Testis (tissue), 3 donors: ENCODE data around the gene VWF. TPM values are rescaled to one million over a fixed set of nuclear protein-coding genes. Genes with fewer than 3 reads are reported as not detected.

Source experiments
- DNase-seq: peaks from one replicate; pipeline ENCODE4 v3.0.0-alpha.2; 2019
- H3K27ac ChIP-seq, 2 donors: fragments of 200-600 bp; sonication (generic); one replicate each; pipeline ENCODE4 v1.5.1; 2019
- H3K27me3 ChIP-seq: fragments of 200-600 bp; sonication (generic); one replicate; pipeline ENCODE4 v1.5.1; 2019
- H3K36me3 ChIP-seq: fragments of 200-600 bp; sonication (generic); one replicate; pipeline ENCODE4 v1.5.1; 2017; ENCODE audit warnings: low read depth; ENCODE audit errors: missing control alignments
- H3K4me1 ChIP-seq: fragments of 200-600 bp; sonication (generic); one replicate; pipeline ENCODE4 v1.5.1; 2019
- H3K4me3 ChIP-seq, 2 donors: fragments of 200-600 bp; sonication (generic); one replicate each; pipeline ENCODE4 v1.5.1; 2017 to 2019
- H3K9me3 ChIP-seq: fragments of 200-600 bp; sonication (generic); one replicate; pipeline ENCODE4 v1.5.1; 2017
- POLR2A ChIP-seq: fragments of 450-650 bp; IDR thresholded peaks from one replicate; pipeline ENCODE4 v1.6.1; 2017; ENCODE audit warnings: antibody characterized with exemption, mild to moderate bottlenecking, moderate library complexity
- WGBS, 2 donors: methylation state at CpG; one replicate each; pipeline ENCODE4 v1.1.5; 2018; 5-methylcytosine and 5-hydroxymethylcytosine counted together
- intact Hi-C: fragments of 100-400 bp; cut with DNase I; formaldehyde crosslinking; loops from one replicate; pipeline ENCODE4 v1.15.1; 2023; ENCODE audit warnings: low total_unique reads
- polyA plus RNA-seq: library from polyadenylated mRNA; stranded (reverse); fragments of 350-450 nt; fragmentation: Illumina TruSeq; extraction: RNeasy Lipid Tissue Mini Kit (QIAGEN cat#74804); gene quantifications from one replicate; pipeline ENCODE4 v1.2.3, GENCODE V29; 2014; ENCODE audit warnings: low read depth, low replicate concordance; ENCODE audit not compliant: insufficient read depth
- total RNA-seq, 2 donors: library from RNA; depleted of rRNA; stranded (reverse); fragments of >200 nt; gene quantifications; one replicate each; pipeline ENCODE4 v1.2.3, GENCODE V29; 2016
- TF ChIP-seq, protein P1 (sequence below), 3 experiments: fragments of 450-650 bp in 2 of 3; fragments of 200-600 bp in 1 of 3; sonication (generic) in 1 of 3; IDR thresholded peaks; one replicate each; pipeline ENCODE4 v1.5.1; 2016 to 2019; ENCODE audit warnings: antibody characterized with exemption in 3 of 3, mild to moderate bottlenecking in 2 of 3, moderate library complexity in 1 of 3

The VWF gene
- total and polyA plus RNA-seq, 3 donors from 2014 or later: 68.3 to 86.2 (median 83.7) TPM

DNA sequence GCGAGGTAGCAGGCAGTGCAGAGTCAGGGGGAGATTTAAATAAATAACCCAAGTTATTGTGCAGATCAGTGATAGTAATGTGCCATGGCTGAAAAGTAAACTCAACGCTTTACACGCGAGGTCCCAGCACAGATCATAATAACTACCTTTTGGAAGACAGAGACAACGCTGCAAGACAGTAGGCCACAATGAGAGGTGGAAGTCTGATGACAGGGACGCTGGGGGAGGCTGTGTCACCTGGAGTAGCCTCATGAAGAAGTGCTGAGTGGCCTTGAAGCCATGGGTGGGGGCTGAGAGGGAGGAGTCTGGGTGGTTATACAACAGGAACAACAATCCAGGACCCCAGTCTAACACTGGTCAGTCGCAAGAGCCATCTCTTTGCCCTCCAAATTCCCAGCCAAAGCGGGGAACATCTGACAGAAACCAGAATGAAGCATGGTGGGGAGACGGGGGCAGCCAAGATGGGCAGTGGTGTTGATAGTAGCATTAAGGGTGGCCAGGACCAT, 207.6 kb downstream of the VWF start:
- TF ChIP-seq, protein P1, sequence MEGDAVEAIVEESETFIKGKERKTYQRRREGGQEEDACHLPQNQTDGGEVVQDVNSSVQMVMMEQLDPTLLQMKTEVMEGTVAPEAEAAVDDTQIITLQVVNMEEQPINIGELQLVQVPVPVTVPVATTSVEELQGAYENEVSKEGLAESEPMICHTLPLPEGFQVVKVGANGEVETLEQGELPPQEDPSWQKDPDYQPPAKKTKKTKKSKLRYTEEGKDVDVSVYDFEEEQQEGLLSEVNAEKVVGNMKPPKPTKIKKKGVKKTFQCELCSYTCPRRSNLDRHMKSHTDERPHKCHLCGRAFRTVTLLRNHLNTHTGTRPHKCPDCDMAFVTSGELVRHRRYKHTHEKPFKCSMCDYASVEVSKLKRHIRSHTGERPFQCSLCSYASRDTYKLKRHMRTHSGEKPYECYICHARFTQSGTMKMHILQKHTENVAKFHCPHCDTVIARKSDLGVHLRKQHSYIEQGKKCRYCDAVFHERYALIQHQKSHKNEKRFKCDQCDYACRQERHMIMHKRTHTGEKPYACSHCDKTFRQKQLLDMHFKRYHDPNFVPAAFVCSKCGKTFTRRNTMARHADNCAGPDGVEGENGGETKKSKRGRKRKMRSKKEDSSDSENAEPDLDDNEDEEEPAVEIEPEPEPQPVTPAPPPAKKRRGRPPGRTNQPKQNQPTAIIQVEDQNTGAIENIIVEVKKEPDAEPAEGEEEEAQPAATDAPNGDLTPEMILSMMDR (IDR thresholded peaks at IDR 0.05): no peak
- TF ChIP-seq POLR2A: no peak
- Histone ChIP-seq H3K4me3 (no peak overlapping the region), H3K27ac (no peak overlapping the region), H3K9me3 (no peaks in the 10 kb centered on the region), H3K27me3 (no peaks in the 10 kb centered on the region), H3K36me3 (no peaks in the 10 kb centered on the region), H3K4me1 (no peaks in the 10 kb centered on the region)
- no peak for DNase-seq
- WGBS, 2 donors: 78 to 85% methylated on average over 9 of the region's 9 CpGs
- intact Hi-C loops: no loop called here

DNA sequence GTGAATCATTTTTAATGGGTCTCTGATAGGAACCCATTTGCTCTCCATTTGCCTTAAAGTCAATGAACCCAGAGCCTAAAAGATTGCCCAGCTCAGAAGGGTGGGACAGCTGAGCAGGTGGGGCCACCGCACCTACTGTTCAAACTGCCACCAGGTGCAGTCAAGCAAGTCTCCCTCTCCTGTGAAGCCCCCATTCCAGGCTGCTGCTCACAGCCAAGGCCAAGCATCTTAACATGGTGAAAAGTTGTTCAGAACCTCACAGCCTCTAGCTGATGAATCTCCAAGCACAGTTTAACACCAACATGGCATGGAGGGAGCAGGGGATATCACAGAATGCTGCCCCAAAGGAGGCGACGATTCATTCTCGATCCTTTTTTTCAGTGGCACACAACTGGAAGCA, 209.0 kb downstream of the VWF start:
- Histone ChIP-seq H3K36me3 (no peaks in the 10 kb centered on the region), H3K27ac (no peak overlapping the region), H3K9me3 (no peaks in the 10 kb centered on the region), H3K27me3 (no peaks in the 10 kb centered on the region), H3K4me1 (no peaks in the 10 kb centered on the region), H3K4me3 (no peak overlapping the region)
- WGBS, 2 donors: 94 to 100% methylated on average over 4 of the region's 4 CpGs
- intact Hi-C loops: no loop called here
- no peak for DNase-seq
- TF ChIP-seq POLR2A: no peak
- TF ChIP-seq, protein P1 (IDR thresholded peaks at IDR 0.05): no peak

DNA sequence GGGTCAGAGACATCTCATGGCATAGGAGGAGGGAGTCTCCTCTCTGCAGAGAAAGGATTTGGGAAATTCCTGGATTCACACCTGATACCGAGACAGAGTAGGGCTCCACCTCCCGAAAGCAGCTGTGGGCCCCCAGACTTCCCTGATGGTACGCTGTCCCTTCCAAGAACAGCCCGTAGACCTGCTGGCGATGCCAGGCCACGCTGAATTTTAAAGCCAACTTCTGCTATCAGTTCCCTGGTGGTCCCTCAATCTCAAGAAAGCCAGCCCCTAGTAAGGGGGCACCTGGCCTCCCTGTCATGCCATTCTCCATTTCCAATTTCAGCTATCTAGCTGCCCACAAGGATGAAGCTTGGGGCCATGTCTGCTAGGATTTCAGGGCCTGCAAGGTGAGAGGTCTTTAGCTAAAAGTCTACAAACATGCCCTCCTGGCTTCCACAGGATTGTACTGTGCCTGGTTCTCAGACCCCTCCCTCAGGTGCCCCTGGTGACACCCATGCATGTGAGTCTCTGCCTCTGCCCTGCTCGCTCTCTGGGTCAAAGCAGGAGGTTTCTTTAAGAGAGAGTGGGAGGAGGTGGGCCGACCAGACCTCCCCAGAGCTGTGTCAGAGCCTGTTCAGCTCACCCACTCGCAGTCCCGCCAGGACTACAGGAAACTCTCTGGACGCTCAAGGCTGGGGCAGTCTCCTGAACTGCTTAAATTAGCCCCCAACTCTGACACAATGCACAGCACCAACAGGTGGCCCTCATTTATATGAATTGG, 209.9 kb downstream of the VWF start:
- H3K9me3 ChIP-seq: no peaks in the 10 kb centered on the region
- no peaks in the 10 kb centered on the region for H3K27me3 ChIP-seq
- no peak overlapping the region for H3K4me3 ChIP-seq
- H3K27ac ChIP-seq: no peak overlapping the region
- no peaks in the 10 kb centered on the region for H3K36me3 ChIP-seq
- no peak for DNase-seq
- 74 to 76% methylated on average over 4 to 11 of the region's 11 CpGs for WGBS, 2 donors
- no peak for TF ChIP-seq POLR2A
- TF ChIP-seq, protein P1 (IDR thresholded peaks at IDR 0.05): no peak
- H3K4me1 ChIP-seq: no peaks in the 10 kb centered on the region
- intact Hi-C loops: no loop called here

DNA sequence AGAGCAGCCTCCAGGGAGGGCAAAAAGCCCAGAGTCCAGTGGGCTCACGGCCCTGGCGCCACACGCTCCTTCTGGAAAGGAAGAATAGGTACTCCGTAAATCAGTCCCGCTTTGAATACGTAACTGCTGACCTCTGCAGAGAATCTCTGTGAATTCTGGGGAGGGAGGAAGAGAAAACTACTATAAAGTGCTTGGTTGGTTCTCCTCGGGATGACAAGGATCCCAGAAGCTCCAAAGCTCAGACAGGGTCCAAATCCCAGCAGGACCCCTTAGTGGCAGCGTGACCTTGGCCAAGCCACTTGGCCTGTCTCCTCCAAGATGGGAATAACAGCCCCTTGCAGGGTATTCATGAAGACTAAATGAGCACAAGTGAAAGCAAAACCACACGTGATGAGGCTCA, 211.1 kb downstream of the VWF start:
- no peak for DNase-seq
- 87 to 93% methylated on average over 9 of the region's 9 CpGs for WGBS, 2 donors

More for the DNA sequence above, 211.1 kb downstream of the VWF start:
- Histone ChIP-seq H3K4me1 (no peaks in the 10 kb centered on the region), H3K27ac (no peak overlapping the region), H3K4me3 (no peak overlapping the region), H3K9me3 (no peaks in the 10 kb centered on the region), H3K27me3 (no peaks in the 10 kb centered on the region), H3K36me3 (no peaks in the 10 kb centered on the region)
- intact Hi-C loops: no loop called here
- TF ChIP-seq POLR2A: no peak
- TF ChIP-seq, protein P1 (IDR thresholded peaks at IDR 0.05): no peak
